SK-N-SH (cell line): ENCODE data around the gene VDR.

ENCODE experiments used
- CHD2 ChIP-seq: fragments of 150-350 bp; IDR thresholded peaks from 2 replicates; pipeline ENCODE4 v1.6.1; 2018; ENCODE audit warnings: low read length; ENCODE audit not compliant: partially characterized antibody
- CTCF ChIP-seq: fragments of 200-600 bp; sonication (generic); IDR thresholded peaks from 2 replicates; pipeline ENCODE4 v1.6.1; 2017; ENCODE audit warnings: antibody characterized with exemption, mild to moderate bottlenecking, moderate library complexity
- EP300 ChIP-seq, 2 experiments: IDR thresholded peaks; 2 replicates each; pipeline versions ENCODE4 v1.4.0 to v1.6.1; 2012; ENCODE audit warnings: borderline replicate concordance in 1 of 2, low read depth in 1 of 2, low read length in 1 of 2
- YY1 ChIP-seq: IDR thresholded peaks from 2 replicates; pipeline ENCODE4 v1.4.0; 2012; ENCODE audit warnings: low read depth, mild to moderate bottlenecking

- TF ChIP-seq EP300 (IDR thresholded peaks at IDR 0.05; ENCODE audit: borderline replicate concordance in 1 of 2, low read depth in 1 of 2, low read length in 1 of 2) (no peak), YY1 (no peak), CHD2 (no peak), CTCF (peak; percentile 26)
Measured at GRCh38 chr12:47941871-47942613, 37.2 kb upstream of the VDR start.
